Endometrial microvascular endothelial cells (primary cell): Measurements from ENCODE around the gene PNPLA5. TPM values are rescaled to one million over a fixed set of nuclear protein-coding genes. Genes with fewer than 3 reads are reported as not detected.
"Not testable (repeated sequence)": the region's sequence is repeated elsewhere in the genome, so short reads cannot be mapped to it uniquely, and the experiment has no call there.

Experiments used
- in situ Hi-C: cut with HindIII; loops from 2 replicates; pipeline ENCODE4 v1.10.0; 2017; ENCODE audit warnings: low sequenced_read_pairs, low pct_unique_long_range_greater_than_20kb; ENCODE audit errors: inconsistent ontology term
- total RNA-seq: library from RNA; depleted of rRNA; stranded (reverse); fragments of >200 nt; gene quantifications from one replicate; pipeline ENCODE4 v1.2.3, GENCODE V29; 2015; ENCODE audit errors: inconsistent ontology term

The PNPLA5 gene
- total RNA-seq, 1 donor from 2014 or later: not detected

- in situ Hi-C loops: no loop called here
Measured at GRCh38 chr22:43883719-43884415, 7.9 kb downstream of the PNPLA5 start.

DNA sequence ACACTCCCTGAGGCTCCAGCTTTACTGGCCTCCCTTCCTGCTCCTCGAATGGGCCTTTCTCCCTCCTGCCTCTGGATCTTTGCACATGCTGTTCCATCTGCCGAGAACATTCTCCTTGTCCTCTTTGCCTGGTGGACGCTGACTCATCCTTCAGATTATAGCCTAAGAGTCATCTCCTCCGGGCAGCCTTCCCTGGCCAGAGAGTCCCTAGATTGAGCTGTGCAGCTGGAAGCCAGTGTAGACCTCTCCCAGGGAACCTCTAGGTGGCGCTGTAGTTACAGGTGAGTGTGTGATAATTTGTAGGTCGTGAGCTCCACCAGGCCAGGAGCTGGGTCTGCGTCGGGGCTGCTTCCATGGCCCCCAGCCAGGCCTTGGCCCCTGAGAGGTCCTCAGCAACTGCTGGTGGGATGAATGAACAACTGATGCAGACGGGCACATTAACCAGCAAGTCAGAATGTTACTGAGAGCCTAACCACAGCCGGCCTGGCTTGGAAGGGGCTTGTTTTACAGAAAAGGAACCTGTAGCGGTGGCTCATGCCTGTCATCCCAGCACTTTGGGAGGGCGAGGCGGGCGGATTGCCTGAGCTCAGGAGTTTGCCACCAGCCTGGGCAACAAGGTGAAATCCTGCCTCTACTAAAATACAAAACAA lies 8.7 kb downstream of the PNPLA5 start:
- in situ Hi-C loops: no loop called here

GRCh38 chr22:43882122-43882767 lies 9.6 kb downstream of the PNPLA5 start:
- in situ Hi-C loops: no loop called here

GRCh38 chr22:43881091-43882061 lies 10.4 kb downstream of the PNPLA5 start:
- in situ Hi-C loops: no loop called here

DNA sequence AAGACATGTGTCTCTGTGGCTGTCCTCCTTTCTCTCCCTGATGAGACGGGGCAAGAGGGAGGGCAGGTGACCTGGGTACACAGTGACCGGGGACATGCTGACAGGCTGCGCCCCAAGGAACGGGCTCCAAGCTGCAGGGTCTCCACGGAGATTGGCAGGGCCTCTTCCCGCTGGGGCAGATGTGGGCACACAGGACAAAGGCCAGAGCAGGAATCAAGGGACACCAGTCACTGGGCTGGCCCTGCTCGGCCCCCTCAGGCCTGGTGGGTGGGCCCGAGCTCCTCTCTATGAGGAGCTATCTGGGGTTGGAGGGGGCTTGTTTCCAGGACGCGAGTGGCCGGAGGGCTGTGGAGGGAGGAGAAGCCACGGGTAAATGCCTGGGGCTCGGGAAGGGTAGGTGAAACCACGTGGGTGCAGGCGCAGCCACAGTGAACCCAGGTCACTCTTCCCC lies 11.2 kb downstream of the PNPLA5 start:
- in situ Hi-C loops: no loop called here

- in situ Hi-C loops: no loop called here
Measured at GRCh38 chr22:43879901-43880540, 11.8 kb downstream of the PNPLA5 start.

- in situ Hi-C loops: no loop called here
Measured at GRCh38 chr22:43878831-43879550, 12.8 kb downstream of the PNPLA5 start.

DNA sequence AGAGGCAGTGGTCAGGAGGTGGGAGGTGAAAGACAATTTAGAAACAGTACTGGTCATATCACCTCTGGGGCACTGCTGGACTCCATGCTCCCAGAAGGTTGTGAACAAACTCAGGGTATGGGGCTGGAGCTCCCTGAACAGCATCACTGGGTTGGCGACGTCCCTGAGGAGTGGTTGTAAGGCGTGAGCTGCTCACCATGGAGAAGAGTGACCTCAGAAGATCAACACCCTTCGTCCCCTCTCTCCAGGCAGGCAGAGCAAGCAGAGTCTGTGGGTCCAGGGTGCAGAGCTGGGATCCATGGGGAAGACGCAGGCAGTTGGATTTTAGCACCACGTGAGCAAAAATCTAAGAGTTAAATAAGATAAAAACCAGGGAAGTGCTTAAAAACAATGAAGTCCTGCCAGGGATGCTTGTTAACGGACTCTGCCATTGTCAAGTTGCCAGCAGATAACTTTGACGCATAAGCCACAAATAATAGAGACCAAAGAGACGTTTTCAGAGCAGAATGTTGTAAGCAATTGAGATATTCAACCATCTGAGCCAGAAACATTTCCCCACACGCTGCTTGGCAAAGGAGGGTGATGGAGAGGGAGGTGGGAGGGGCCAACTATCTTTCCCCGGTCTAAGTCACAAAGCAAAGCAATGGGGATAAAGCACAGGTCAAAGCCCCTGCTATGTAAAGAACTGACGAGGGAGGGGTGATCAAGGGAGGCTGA lies 13.6 kb downstream of the PNPLA5 start:
- in situ Hi-C loops: no loop called here

DNA sequence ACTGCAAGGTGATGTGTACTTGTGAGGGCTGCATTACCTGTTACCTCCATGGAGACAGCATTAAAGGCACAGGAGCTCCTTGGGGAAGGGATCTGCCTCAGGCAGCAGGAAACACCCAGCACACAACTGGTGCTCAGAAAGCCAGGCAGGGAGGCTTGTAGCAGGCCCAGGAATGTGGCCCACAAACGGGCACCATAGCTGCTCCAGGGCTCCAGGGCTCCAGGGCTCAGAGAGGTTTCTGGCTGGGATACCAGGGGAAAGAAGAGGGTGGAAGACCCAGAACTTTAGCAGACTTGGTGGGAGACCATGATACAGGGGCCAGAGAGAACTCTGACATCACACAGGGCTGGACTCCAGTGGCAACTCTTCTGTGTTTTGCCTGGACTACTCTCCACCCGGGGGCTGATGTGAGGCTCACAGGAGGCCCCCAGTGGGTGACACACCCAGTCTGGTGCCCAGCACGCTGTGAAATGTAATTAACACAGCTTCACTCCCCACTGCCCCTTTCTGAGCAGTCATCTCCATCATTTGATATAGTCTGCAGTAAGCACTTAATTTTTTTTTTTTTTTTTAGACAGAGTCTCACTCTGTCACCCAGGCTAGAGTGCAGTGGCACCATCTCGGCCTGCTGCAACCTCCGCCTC lies 14.8 kb downstream of the PNPLA5 start:
- in situ Hi-C loops: no loop called here

DNA sequence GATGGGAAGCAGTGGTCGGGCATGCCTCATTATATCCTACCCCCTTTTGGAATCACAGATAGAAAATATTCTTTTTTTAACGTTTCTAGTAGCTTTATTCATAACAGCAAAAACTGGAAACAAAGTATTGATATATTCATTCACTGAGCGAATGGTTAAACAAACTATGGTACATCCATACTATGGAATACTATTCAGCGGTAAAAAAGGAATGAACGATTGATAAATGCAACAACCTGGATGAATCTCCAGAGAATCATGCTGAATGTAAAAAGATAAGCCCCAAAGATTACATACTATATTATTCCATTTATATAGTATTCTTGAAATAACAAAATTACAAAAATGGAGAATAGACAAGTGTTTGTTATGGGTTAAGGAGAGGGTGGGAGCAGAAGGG lies 22.0 kb downstream of the PNPLA5 start:
- in situ Hi-C loops: no loop called here

- in situ Hi-C loops: not testable (repeated sequence)
Measured at GRCh38 chr22:43869001-43869400, 22.8 kb downstream of the PNPLA5 start.

- in situ Hi-C loops: no loop called here
Measured at GRCh38 chr22:43867839-43868635, 23.8 kb downstream of the PNPLA5 start.

GRCh38 chr22:43862882-43863202 lies 29.0 kb downstream of the PNPLA5 start:
- in situ Hi-C loops: no loop called here

- in situ Hi-C loops: no loop called here
Measured at GRCh38 chr22:43862074-43862881, 29.5 kb downstream of the PNPLA5 start, which contains the start of gene SULT4A1. SULT4A1 (minus strand) TSS chr22:43862513; CDS start chr22:43862382, 131 bp downstream.

DNA sequence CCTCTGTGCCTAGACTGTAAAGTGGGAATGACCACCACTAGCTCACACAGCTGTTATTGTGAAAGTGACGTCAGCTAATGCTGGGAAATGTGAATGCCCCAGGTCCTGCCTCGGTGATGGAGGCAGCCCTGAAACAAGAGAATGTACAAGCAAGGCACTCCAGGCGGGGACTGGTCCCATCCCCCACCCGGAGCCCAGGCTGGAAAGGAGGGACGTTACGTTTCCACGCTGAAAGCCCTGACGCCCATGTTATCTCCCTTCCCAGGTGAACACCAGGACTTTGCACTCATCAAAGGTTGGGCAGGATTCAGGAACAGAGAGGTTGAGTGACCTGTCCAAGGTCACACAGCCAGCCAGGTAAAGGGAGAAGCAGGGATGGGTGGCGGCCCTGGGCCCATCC lies 30.3 kb downstream of the PNPLA5 start:
- in situ Hi-C loops: no loop called here
